HL-60 (cell line): ENCODE measurements around the gene GRIN1.

Experiments used
- DNase-seq, 2 experiments: peaks; one replicate each; pipeline ENCODE4 v3.0.0-alpha.2; 2010 to 2020; ENCODE audit warnings: low read depth in 1 of 2, low spot score in 1 of 2
- H3K27ac ChIP-seq: fragments of 250-450 bp; sonication (Bioruptor Pico); replicated peaks from 2 replicates; pipeline ENCODE4 v1.5.1; 2020; ENCODE audit warnings: mild to moderate bottlenecking, moderate library complexity
- H3K27me3 ChIP-seq: fragments of 250-450 bp; sonication (Bioruptor Pico); 2 replicates; pipeline ENCODE4 v1.5.1; 2021; ENCODE audit warnings: mild to moderate bottlenecking, moderate library complexity; ENCODE audit not compliant: insufficient read depth, poor library complexity, severe bottlenecking
- H3K4me3 ChIP-seq: replicated peaks from 2 replicates; pipeline ENCODE4 v1.5.1; 2011; ENCODE audit warnings: mild to moderate bottlenecking, control low read depth, low read length; ENCODE audit not compliant: insufficient read depth
- CTCF ChIP-seq: IDR thresholded peaks from one replicate; pipeline ENCODE4 v1.5.1; 2011; ENCODE audit warnings: low read length, control low read depth, inconsistent platforms; ENCODE audit not compliant: insufficient read depth
- GABPA ChIP-seq: IDR thresholded peaks from 2 replicates; pipeline ENCODE4 v1.6.1; 2012; ENCODE audit warnings: low read depth
- POLR2AphosphoS5 ChIP-seq: IDR thresholded peaks from 2 replicates; pipeline ENCODE4 v1.6.1; 2012; ENCODE audit warnings: low read depth
- REST ChIP-seq: IDR thresholded peaks from 2 replicates; pipeline ENCODE4 v1.6.1; 2012; ENCODE audit warnings: low read depth; ENCODE audit not compliant: insufficient replicate concordance
- SPI1 ChIP-seq: IDR thresholded peaks from 2 replicates; pipeline ENCODE4 v1.6.1; 2012; ENCODE audit warnings: low read depth, mild to moderate bottlenecking, borderline replicate concordance

GRIN1 gene

GRCh38 chr9:137171149-137171900 is 32.4 kb downstream of the GRIN1 start:
- peaks cover 11% of the 10 kb centered on the region for H3K27me3 ChIP-seq
- no peak overlapping the region for H3K27ac ChIP-seq

GRCh38 chr9:137172901-137173795 is 34.2 kb downstream of the GRIN1 start:
- DNase-seq, result peak in 1 of 2 experiments; percentile 60
- TF ChIP-seq CTCF (no peak), REST (peak; percentile 34), SPI1 (peak; percentile 93), POLR2AphosphoS5 (peak; percentile 93), GABPA (peak; percentile 47; the same call in 1 of the 2 replicates)
- no peak overlapping the region for H3K4me3 ChIP-seq
- H3K27ac ChIP-seq, result peak overlapping the region; percentile 36
- peaks cover under 1% of the 10 kb centered on the region for H3K27me3 ChIP-seq

More at GRCh38 chr9:137171149-137171900, 32.4 kb downstream of the GRIN1 start:
- no peak overlapping the region for H3K4me3 ChIP-seq
- no peak for DNase-seq
- TF ChIP-seq POLR2AphosphoS5, result no peak
- TF ChIP-seq SPI1, result no peak
- no peak for TF ChIP-seq CTCF
- no peak for TF ChIP-seq GABPA
- no peak for TF ChIP-seq REST

GRCh38 chr9:137173796-137174664 is 35.1 kb downstream of the GRIN1 start:
- Histone ChIP-seq H3K4me3 (no peak overlapping the region), H3K27me3 (no peaks in the 10 kb centered on the region), H3K27ac (no peak overlapping the region)
- no peak for DNase-seq
- no peak for TF ChIP-seq CTCF
- TF ChIP-seq POLR2AphosphoS5, result peak; percentile 3; the same call in 1 of the 2 replicates
- TF ChIP-seq SPI1, result no peak
- TF ChIP-seq REST, result no peak
- no peak for TF ChIP-seq GABPA
